Gastrocnemius medialis (tissue), 4 donors: ENCODE data around the gene SMG6. TPM values are rescaled to one million over a fixed set of nuclear protein-coding genes. Genes with fewer than 3 reads are reported as not detected.

Source experiments
- ATAC-seq, 2 donors: fragments of 150-250 bp; one replicate each; pipeline ENCODE4 v1.9.1; 2016
- DNase-seq, 2 donors: peaks; one replicate each; pipeline ENCODE4 v3.0.0-alpha.2; 2019
- H3K27ac ChIP-seq, 4 donors: fragments of 200-600 bp; sonication (generic); 1 replicate in 1 of 4; 2 replicates in 3 of 4; pipeline ENCODE4 v1.5.1; 2016 to 2018; ENCODE audit warnings: mild to moderate bottlenecking in 2 of 4, moderate library complexity in 1 of 4
- H3K27me3 ChIP-seq, 3 donors: fragments of 200-600 bp; sonication (generic) in 2 of 3; 1 replicate in 1 of 3; 2 replicates in 2 of 3; pipeline versions ENCODE4 v1.5.1 to v1.6.0; 2016 to 2019; ENCODE audit warnings: mild to moderate bottlenecking in 1 of 3, moderate library complexity in 1 of 3
- H3K36me3 ChIP-seq, 2 donors: fragments of 200-600 bp; sonication (generic) in 1 of 2; one replicate each; pipeline ENCODE4 v1.5.1; 2017 to 2018
- H3K4me1 ChIP-seq, 2 donors: fragments of 200-600 bp; sonication (generic) in 1 of 2; one replicate each; pipeline ENCODE4 v1.5.1; 2016 to 2017; ENCODE audit warnings: mild to moderate bottlenecking in 2 of 2
- H3K4me3 ChIP-seq, 4 donors: fragments of 200-600 bp; sonication (generic) in 3 of 4; 1 replicate in 1 of 4; 2 replicates in 3 of 4; pipeline ENCODE4 v1.5.1; 2016 to 2019; ENCODE audit warnings: mild to moderate bottlenecking in 2 of 4
- H3K9me3 ChIP-seq, 3 donors: fragments of 200-600 bp; sonication (generic) in 2 of 3; 1 replicate in 1 of 3; 2 replicates in 2 of 3; pipeline ENCODE4 v1.5.1; 2016 to 2019
- POLR2A ChIP-seq, 2 donors: fragments of 450-650 bp; IDR thresholded peaks; one replicate each; pipeline ENCODE4 v1.6.1; 2017; ENCODE audit warnings: antibody characterized with exemption in 2 of 2, mild to moderate bottlenecking in 2 of 2, moderate library complexity in 2 of 2
- in situ Hi-C, 4 donors: fragments of 200-750 bp; cut with MboI; loops; one replicate each; pipeline versions ENCODE4 v1.15.0 to v1.8.0; 2017; ENCODE audit warnings: low sequenced_read_pairs in 4 of 4
- intact Hi-C: fragments of 100-400 bp; cut with DNase I; formaldehyde crosslinking; loops from one replicate; pipeline ENCODE4 v1.15.1; 2023; ENCODE audit warnings: low total_unique reads
- total RNA-seq, 4 donors: library from RNA; depleted of rRNA; stranded (reverse); fragments of >200 nt; gene quantifications; one replicate each; pipeline versions ENCODE4 v1.1.0 to v1.2.3, GENCODE V29; 2016
- TF ChIP-seq, protein P1 (sequence below), 5 experiments: fragments of 450-650 bp in 3 of 5; fragments of 200-600 bp in 2 of 5; sonication (generic) in 2 of 5; IDR thresholded peaks in 4 of 5; conservative IDR thresholded peaks in 1 of 5; 1 replicate in 4 of 5; 2 replicates in 1 of 5; pipeline ENCODE4 v1.5.1; 2016 to 2019; ENCODE audit warnings: antibody characterized with exemption in 5 of 5, mild to moderate bottlenecking in 3 of 5, moderate library complexity in 3 of 5

The SMG6 gene
- total RNA-seq, 4 donors from 2014 or later: 20.5 to 27.8 (median 23.0) TPM

DNA sequence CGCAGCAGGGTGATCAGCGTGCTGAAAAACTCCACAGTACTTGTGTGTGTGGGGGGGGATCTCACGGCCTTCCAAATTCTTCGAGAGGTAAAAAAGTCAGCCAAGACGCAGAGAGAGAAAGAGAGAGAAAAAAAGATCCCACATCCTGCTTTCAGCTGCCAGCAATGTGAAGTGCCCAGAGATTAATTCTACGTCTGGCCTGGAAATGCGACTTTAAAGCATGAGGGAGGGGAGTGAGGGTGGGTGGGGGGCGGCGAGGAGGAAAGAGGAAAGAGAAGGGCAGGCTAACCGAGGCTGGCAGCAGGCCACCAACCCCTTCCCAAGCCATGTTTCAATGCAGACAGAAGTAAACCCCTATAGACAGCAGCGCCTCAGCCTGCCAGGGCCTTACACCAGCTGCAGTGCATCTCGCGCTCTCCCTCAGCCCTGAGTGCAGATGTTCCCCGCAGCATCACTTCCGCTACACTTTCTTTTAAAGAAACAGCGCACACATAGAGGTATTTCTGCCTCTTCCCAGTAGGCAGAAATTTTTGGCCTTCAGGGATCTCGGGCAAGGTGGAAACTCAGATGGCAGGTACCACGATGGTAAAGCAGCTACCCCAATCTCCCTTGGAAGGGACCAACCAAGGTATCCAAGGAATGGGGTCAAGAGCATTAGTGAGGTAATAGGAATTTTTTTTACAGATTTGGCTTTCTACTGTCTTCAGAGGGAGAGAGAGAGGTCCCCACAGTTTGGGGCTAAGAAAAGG is 87.8 kb downstream of the SMG6 start:
- no peaks in the 10 kb centered on the region for H3K9me3 ChIP-seq
- peaks cover 54 to 58% of the 10 kb centered on the region in 2 donors for H3K4me1 ChIP-seq
- intact Hi-C loops (loop anchor here (2.0 kb wide), 1 partner anchor 43 kb away; no protein-coding TSS in a partner anchor), in situ Hi-C loops (no loop called here)
- peak overlapping the region; percentile 12 to 33 (median 18) for H3K4me3 ChIP-seq
- H3K27ac ChIP-seq: peak overlapping the region; percentile 87 to 97 (median 90)
- no peaks in the 10 kb centered on the region for H3K36me3 ChIP-seq
- TF ChIP-seq, protein P1, sequence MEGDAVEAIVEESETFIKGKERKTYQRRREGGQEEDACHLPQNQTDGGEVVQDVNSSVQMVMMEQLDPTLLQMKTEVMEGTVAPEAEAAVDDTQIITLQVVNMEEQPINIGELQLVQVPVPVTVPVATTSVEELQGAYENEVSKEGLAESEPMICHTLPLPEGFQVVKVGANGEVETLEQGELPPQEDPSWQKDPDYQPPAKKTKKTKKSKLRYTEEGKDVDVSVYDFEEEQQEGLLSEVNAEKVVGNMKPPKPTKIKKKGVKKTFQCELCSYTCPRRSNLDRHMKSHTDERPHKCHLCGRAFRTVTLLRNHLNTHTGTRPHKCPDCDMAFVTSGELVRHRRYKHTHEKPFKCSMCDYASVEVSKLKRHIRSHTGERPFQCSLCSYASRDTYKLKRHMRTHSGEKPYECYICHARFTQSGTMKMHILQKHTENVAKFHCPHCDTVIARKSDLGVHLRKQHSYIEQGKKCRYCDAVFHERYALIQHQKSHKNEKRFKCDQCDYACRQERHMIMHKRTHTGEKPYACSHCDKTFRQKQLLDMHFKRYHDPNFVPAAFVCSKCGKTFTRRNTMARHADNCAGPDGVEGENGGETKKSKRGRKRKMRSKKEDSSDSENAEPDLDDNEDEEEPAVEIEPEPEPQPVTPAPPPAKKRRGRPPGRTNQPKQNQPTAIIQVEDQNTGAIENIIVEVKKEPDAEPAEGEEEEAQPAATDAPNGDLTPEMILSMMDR (IDR thresholded peaks at IDR 0.05 in 4 of 5, conservative IDR thresholded peaks at IDR 0.05 in 1 of 5): no peak
- TF ChIP-seq POLR2A (IDR thresholded peaks at IDR 0.05): no peak
- ATAC-seq: peak in 1 of 2 donors; percentile 31
- no peaks in the 10 kb centered on the region for H3K27me3 ChIP-seq
- DNase-seq: peak; percentile 68 to 74

DNA sequence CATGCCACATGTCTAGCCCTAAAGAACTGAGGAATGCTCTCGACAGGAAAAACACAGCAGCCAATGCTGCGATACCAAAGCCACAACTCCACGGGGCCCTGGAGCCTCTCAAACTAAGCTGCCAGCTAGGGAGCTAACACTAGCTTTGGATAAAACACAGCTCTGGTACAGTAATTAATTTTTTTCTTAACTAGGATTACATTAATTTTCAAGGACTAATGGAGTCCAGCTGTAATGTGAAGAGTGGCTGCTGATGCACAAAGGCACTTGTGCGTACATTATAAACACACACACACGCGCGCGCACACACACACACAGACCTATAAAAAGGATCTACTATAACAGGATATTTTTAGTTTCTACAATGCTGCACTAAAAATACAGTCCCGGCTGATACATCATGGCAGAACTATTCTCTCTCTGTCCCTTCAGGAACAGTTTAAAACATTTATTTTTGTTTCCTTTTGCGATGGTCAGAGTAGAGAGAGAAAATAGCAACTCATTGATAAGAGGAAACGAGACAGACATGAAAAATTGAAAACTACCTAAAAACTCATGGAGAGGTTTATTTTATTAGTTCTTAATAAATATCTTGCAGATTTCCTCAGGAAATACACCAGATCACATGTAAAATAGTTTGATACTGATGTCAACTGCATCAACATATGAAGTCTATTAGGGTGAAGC is 88.5 kb downstream of the SMG6 start:
- in situ Hi-C loops (no loop called here), intact Hi-C loops (loop anchor here (1.0 to 2.0 kb wide), 2 partner anchors 25 to 42 kb away; no protein-coding TSS in a partner anchor)
- Histone ChIP-seq H3K4me1 (peaks cover 54 to 58% of the 10 kb centered on the region in 2 donors), H3K9me3 (no peaks in the 10 kb centered on the region), H3K27me3 (no peaks in the 10 kb centered on the region), H3K27ac (peak overlapping the region; percentile 87 to 97 (median 90)), H3K36me3 (no peaks in the 10 kb centered on the region), H3K4me3 (peak overlapping the region; percentile 12 to 33 (median 18))
- TF ChIP-seq, protein P1 (IDR thresholded peaks at IDR 0.05 in 4 of 5, conservative IDR thresholded peaks at IDR 0.05 in 1 of 5): no peak
- peak in 1 of 2 donors; percentile 45 for TF ChIP-seq POLR2A (IDR thresholded peaks at IDR 0.05)
- peak; percentile 79 to 82 for ATAC-seq
- peak; percentile 72 to 82 for DNase-seq

DNA sequence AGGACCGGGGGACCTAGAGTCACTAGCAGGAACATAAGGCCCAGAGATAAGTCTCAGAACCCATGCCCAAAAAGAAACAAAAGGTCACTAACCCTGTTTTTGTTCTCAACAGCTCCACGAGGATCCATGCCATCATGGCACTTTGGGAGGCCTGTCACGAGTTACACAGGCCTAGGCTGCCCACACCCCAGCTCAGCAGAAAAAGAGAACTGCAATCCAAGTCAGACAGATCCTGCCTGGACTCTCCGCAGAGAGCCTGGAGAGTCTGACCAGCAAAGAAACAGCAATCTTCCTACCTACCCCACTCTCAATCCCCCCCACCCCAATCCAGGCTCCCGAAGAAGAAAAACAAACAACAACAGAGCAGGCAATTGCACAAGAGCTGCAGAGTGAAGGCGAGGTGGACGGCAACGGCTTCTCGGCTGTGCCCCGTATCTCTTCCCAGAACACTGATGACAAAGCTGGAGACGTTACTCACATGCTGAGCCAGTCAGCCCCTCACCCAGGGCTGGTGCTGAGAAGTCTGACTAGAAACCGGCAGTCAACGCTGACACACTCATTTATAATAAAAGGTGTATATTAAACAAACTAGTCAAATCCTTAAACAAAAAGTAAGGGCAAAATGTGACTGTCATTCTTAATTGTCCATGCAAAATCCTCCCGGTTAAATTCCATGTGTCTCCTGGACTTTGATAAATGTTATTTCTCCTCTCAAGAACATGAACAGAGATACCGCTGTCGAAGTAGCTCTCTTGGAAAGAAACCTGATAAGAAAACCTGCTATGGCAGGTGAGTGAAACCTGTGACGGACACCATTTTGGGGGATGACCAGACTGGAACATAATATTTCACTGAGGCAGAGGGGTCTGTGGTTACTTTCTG is 89.3 kb downstream of the SMG6 start:
- H3K4me3 ChIP-seq: peak overlapping the region in 2 of 4 donors; percentile 12 to 33
- TF ChIP-seq, protein P1 (IDR thresholded peaks at IDR 0.05 in 4 of 5, conservative IDR thresholded peaks at IDR 0.05 in 1 of 5): no peak
- TF ChIP-seq POLR2A (IDR thresholded peaks at IDR 0.05): peak; percentile 9 to 52
- DNase-seq (peak; percentile 78 to 79), ATAC-seq (peak; percentile 69 to 71)
- H3K27ac ChIP-seq: peak overlapping the region; percentile 87 to 97 (median 90)
- in situ Hi-C loops (no loop called here), intact Hi-C loops (loop anchor here (1.0 to 2.0 kb wide), 2 partner anchors 26 to 41 kb away; no protein-coding TSS in a partner anchor)
- H3K4me1 ChIP-seq: peaks cover 54 to 58% of the 10 kb centered on the region in 2 donors
- no peaks in the 10 kb centered on the region for H3K36me3 ChIP-seq
- H3K9me3 ChIP-seq: no peaks in the 10 kb centered on the region
- no peaks in the 10 kb centered on the region for H3K27me3 ChIP-seq

DNA sequence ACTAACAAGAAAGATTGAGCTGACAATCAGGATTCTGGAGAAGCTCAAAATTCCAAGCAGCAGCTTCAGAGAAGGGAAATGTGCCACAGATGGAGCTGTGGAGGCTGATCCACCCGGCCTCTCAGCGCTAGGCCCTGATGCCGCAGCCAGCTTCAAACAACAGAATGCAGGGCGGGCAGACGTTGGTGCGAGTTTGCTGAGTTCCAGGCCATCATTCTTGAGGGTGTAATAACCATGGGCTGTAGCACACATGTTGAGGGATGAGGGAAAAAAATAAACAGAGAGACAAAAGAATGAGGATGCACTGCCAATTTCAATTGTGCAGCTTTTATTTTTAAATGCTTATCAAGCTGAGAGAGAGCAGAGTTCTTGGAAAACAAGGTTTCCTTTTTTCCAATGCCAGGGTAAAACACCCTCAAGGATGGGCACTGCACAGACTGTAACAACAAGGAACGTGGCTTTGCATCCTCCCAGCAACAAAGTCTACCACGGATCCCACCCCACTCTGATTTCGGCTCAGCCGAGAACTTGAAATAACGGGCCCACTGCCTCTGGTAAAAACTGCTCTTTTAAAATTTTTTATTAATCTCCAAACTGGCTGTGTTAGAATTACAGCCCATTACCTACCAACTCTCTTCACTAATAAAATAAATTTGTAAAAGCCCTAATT is 90.2 kb downstream of the SMG6 start:
- Histone ChIP-seq H3K27ac (peak overlapping the region; percentile 87 to 97 (median 90)), H3K4me3 (no peak overlapping the region), H3K36me3 (no peaks in the 10 kb centered on the region), H3K9me3 (no peaks in the 10 kb centered on the region), H3K27me3 (no peaks in the 10 kb centered on the region), H3K4me1 (peaks cover 59 to 64% of the 10 kb centered on the region in 2 donors)
- in situ Hi-C loops (no loop called here), intact Hi-C loops (no loop called here)
- ATAC-seq (no peak), DNase-seq (no peak)
- no peak for TF ChIP-seq POLR2A (IDR thresholded peaks at IDR 0.05)
- TF ChIP-seq, protein P1 (IDR thresholded peaks at IDR 0.05 in 4 of 5, conservative IDR thresholded peaks at IDR 0.05 in 1 of 5): no peak
